LHCN-M2 (cell line): ENCODE measurements around the gene AJAP1. TPM values are rescaled to one million over a fixed set of nuclear protein-coding genes. Genes with fewer than 3 reads are reported as not detected.

Experiments used
- DNase-seq: peaks from one replicate; pipeline ENCODE4 v3.0.0-alpha.2; 2012; ENCODE audit warnings: low read depth
- total RNA-seq: library from RNA; depleted of rRNA; stranded (reverse); fragments of >200 nt; gene quantifications from 2 replicates; pipeline ENCODE4 v1.2.3, GENCODE V29; 2014

AJAP1 gene
- total RNA-seq, 1 experiment from 2014 or later = not detected

DNA sequence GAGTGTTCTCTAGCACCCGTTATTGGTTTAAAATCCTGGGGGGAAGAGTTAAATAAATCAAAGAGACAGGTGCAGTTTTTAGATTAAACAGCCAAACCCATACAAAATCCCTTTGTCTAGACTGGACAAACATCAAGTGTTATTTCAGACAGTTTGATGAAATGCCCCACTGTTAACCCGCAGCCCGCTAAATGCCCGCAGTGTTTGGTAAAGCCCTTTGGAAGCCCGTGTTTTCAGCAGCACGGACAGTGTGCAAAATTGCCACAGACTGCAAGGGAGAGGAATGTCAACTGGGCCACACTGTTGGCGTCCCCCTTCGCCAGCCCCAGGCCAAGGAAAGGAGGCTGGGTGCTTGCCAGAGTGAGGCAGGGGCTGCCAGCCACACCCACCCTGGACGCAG, 26.6 kb downstream of the AJAP1 start:
- no peak for DNase-seq

GRCh38 chr1:4682607-4683220, 28.3 kb downstream of the AJAP1 start:
- no peak for DNase-seq

- DNase-seq = no peak
Observed at GRCh38 chr1:4684136-4684535, 29.7 kb downstream of the AJAP1 start.

DNA sequence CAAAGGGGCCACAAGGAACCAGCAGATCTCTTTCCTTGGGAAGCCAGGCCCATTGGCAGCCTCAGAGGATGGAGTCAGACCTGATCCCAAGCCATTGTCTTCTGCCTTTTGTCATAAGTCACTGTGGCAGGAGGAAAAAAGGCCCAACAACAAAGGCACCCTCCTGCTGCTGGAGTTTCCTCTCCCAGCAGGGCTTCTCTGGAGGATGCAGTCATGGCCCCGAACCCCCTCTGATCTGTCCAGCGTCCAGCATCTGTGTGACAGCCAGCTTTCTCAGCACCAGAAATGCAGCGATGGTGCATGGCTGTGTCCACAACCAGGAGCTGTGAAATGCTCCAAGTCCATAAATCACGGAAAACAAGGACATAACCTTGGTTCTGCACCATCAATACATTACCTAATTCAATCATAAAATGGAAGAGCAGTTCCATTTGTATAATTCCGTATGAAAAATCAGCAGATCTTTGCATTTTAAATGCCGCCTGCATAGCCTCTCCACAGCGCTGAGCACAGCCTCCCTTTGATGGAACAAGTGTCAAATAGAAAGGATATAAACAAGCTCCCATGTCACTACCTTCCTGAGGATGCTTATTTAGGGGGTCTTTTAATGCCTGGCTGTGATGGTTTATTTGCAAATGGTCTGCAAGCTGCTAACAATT, 30.6 kb downstream of the AJAP1 start:
- DNase-seq = no peak

- no peak for DNase-seq
Observed at GRCh38 chr1:4685523-4685865, 31.1 kb downstream of the AJAP1 start.

DNA sequence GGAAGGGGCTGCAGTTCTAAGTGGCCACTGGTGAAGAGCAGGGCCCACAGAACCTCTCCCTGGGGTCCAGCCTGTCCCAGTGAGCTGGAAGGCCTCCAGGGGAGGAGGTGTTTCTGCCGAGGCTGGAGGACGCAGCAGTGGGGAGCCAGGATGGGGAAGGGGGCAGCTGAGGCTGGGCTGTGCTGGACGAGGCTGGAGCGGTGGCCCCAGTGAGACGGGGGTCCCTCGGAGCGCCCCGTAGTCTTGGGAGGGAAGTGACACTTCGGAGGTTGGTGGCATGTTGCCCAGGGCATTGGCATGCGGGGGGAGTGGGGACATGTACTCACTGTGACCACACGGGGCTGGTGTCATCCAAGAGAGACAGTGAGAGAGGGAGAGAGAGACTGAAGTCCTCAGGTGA, 33.5 kb downstream of the AJAP1 start:
- DNase-seq = no peak

DNA sequence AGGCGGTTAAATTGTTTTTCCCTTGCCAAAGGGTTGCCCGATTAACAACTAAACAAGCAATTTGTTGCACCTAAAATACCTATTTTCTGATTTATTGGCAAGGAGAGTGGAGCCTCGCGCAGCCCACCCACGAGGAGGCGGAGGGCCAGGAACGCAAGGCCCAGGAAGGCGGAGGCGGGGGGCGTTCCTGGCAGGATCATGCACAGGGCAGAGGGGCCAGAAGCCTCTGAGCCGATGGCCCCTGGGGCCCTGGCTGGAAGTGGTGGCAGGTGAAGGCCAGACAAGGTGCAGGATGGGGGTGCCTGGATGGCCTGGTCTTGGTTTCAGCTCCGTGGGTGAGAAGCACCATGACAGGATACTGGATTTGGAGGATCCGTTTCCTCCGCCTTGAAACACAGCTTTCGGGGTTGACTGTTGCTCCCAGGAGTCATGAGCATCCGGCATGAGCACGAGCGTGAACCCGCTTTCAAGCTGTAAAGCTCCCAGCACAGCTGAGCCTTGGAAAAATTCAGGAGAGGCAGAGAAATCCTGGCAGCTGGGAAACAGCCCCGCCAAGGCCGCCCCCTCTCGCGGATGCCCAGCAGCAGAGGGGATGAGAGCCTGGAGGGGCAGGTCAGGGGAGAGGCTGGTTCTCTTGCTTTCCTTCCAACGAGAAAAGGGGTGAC, 35.0 kb downstream of the AJAP1 start:
- DNase-seq = no peak

DNA sequence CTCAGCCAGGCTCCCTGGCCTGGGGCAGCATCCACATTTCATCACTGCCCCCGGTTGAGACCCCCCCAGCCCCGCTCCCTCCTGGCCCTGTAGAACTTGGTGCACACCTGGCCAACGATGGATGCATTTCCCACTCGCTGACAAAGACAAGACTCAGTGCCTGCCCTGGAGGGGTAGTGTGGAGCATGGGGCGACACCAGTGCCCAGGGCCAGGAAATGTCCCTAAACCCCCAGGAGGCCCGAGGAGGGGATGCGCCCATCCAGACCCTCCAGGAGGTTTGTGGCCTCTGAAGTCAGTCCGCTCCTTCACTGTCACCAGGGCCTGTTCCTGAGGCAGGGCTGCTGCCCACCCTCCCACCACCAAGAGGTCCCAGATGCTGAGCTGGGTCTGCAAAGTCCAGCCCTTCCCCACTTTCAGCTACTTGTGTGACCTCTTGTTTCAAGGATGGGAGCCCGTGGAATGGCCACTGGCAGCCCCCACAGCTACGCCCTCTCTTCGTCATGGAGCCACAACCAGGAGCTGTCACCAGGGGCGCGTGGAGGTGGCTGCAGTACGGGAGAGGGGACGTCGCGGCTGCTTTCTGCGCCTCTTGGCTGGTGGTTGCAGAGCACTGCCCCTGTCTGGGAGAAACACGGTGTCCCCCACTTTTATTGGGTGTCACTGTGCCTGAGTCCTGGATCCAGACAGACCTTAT, 35.7 kb downstream of the AJAP1 start:
- DNase-seq = no peak

DNA sequence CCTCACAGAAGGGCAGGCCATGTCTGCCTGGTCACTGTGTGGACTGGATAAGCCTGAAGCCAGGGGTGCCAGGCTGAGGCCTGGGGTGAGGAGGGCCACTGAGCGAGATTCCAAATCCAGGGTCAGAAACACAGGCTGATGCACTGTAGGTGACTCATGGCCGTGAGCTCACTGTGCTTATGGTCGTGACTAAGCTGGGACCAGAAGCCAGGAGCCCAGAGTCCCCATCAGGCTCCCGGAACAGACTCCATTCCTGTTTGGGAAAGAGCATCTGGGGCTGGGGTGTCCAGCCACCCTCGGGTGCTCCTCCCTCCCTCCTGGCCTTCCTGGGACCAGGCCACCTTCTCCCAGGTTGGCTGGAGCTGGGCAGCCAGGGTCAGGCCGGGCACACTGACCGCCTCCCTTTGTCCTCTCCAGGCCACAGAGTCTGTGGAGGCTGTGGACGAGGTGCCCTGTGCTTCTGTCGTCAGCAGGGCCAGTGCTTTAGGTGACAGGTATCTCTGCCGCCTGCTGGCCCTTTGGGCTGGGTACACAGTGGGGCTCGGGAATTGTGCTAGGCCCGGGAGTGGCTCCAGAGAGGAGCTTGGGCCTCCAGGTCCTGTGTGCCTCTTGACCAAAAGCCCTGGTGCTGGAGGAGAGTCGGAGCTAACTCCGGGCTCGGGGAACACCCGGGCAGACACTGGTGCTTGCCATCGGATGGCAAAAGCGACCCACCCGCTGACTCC, 36.7 kb downstream of the AJAP1 start:
- no peak for DNase-seq

DNA sequence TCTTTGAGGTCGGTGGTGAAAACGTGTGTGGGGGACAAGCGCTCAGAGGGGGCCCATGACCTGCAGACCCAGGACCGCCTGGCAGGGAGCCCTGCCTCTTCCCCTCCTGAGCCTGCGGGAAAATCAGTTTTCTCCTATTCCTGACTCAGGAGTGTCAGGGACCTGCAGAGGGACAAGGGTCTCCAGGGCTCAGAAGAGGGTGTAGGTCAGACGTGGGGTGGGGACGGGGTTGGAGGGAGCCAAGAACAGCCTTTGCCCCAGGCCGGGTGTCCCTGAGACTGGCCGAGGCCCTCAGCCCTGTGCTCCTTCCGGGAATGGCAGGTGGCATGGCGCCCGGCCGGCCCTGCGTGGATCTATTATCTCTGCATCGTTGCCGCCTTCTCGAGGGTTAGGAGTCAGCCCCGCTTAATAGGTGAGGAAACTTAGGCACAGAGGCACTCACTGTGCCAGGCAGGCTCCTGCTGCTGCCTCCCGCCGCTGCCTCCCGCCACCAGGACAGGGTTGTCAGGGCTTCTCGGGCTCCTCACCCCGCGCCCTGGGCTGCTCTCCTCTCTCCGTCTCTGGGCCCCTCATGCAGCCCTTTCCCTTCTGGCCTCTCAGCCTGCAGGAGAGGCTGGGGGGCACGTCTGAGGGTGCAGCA, 37.5 kb downstream of the AJAP1 start:
- no peak for DNase-seq

DNA sequence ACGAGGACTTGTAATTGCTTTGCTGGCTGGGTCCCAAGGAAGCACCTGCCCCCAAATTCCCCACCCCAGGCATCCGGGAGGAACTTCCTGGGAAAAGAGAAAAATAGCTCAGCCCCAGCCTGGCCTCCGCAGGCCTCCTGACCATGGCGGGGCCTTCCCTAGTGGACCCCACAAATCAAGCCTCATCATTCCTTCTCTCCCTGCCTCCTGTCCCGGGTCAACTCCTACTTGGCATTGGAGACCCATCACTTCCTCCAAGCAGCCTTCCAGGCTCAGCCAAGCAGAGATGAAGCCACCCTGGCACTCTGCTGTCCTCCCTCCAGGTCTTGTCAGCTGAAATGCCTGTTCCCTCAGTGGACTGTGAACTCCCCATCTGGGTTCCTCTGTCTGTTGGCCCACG, 38.0 kb downstream of the AJAP1 start:
- no peak for DNase-seq

DNA sequence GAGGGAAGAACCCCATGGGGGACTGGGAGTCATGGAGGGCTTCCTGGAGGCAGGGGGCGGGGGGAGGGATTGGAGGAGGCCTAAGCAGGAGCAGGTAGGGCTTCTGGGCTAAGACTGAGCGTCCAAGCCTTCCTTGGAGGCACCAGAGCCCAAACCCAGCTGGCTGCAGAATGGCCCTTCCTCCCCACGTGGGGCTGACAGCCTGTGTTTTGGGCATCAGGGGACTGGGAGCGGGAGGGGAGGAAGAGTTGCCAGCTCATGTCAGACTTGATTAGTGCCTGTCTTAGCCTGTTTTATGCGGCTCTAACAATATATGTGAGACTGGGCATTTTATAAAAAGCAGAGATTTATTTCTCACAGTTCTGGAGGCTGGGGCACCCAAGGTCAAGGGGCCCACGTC, 38.9 kb downstream of the AJAP1 start:
- no peak for DNase-seq

- no peak for DNase-seq
Observed at GRCh38 chr1:4693891-4694290, 39.5 kb downstream of the AJAP1 start.

- DNase-seq = no peak
Observed at GRCh38 chr1:4694492-4694891, 40.1 kb downstream of the AJAP1 start.

GRCh38 chr1:4695241-4695640, 40.8 kb downstream of the AJAP1 start:
- DNase-seq = no peak

GRCh38 chr1:4696161-4696745, 41.8 kb downstream of the AJAP1 start:
- DNase-seq = no peak

DNA sequence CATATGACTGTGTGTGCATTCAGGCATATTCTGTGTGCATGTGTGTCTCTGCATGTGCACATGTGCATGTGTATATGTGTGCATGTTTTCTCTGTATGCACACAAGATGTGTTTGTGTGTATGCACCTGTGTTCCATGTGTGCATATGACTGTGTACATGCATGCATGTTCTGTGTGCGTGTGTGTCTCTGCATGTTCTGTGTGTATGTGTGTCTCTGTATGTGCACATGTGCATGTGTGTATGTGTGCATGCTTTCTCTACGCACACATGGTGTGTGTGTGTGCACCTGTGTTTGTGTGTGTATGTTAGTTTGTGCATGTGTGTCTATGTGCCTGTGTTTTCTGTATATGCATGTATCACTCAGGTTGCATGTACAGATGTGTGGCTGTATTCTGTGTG, 42.3 kb downstream of the AJAP1 start:
- DNase-seq = no peak

- no peak for DNase-seq
Observed at GRCh38 chr1:4697801-4698200, 43.4 kb downstream of the AJAP1 start.

DNA sequence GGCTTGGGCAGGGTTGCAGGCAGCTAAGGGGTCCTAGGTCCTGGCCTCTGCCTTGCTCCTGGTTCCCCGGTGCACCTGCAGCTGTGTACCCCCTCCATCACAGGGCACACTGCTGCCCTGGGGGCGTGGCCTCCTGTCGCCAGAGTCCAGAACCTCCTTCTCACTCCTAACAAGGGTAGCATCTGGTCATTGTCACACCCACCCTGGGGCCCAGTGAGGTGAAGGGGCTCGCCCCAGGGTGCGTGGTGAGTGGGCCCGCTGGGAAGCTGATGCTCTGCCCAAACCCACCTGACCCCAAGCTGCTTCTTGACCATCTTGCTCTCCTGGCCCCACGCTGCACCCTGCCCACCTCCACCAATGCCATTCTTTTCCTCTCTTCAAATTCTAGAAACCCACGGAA, 44.5 kb downstream of the AJAP1 start:
- DNase-seq = no peak

- no peak for DNase-seq
Observed at GRCh38 chr1:4699376-4700301, 45.2 kb downstream of the AJAP1 start.
